ENCODE results near the gene CDK6.

CDK6 gene

GRCh38 chr7:92740700-92741126, 95.7 kb downstream of the CDK6 start:
- TF ChIP-seq CTCF (IDR thresholded peaks at IDR 0.05; ENCODE audit: borderline replicate concordance, control extremely low read depth, extremely low read depth, insufficient read depth, missing control alignments), result no peak
- DNase-seq (ENCODE audit: low spot score), result no peak
- in situ Hi-C loops (cut with MboI; ENCODE audit: low sequenced_read_pairs, unreplicated experiment), result no loop called here

GRCh38 chr7:92740134-92740533, 96.2 kb downstream of the CDK6 start:
- no peak for TF ChIP-seq CTCF (IDR thresholded peaks at IDR 0.05; ENCODE audit: borderline replicate concordance, control extremely low read depth, extremely low read depth, insufficient read depth, missing control alignments)
- in situ Hi-C loops (cut with MboI; ENCODE audit: low sequenced_read_pairs, unreplicated experiment), result no loop called here
- DNase-seq (ENCODE audit: low spot score), result no peak

GRCh38 chr7:92739091-92739490, 97.3 kb downstream of the CDK6 start:
- DNase-seq (ENCODE audit: low spot score), result no peak
- in situ Hi-C loops (cut with MboI; ENCODE audit: low sequenced_read_pairs, unreplicated experiment), result no loop called here
- no peak for TF ChIP-seq CTCF (IDR thresholded peaks at IDR 0.05; ENCODE audit: borderline replicate concordance, control extremely low read depth, extremely low read depth, insufficient read depth, missing control alignments)

- in situ Hi-C loops (cut with MboI; ENCODE audit: low sequenced_read_pairs, unreplicated experiment), result no loop called here
- no peak for TF ChIP-seq CTCF (IDR thresholded peaks at IDR 0.05; ENCODE audit: borderline replicate concordance, control extremely low read depth, extremely low read depth, insufficient read depth, missing control alignments)
- DNase-seq (ENCODE audit: low spot score), result peak; percentile 18
Observed at GRCh38 chr7:92737706-92738105, 98.7 kb downstream of the CDK6 start.

- in situ Hi-C loops (cut with MboI; ENCODE audit: low sequenced_read_pairs, unreplicated experiment), result no loop called here
- no peak for TF ChIP-seq CTCF (IDR thresholded peaks at IDR 0.05; ENCODE audit: borderline replicate concordance, control extremely low read depth, extremely low read depth, insufficient read depth, missing control alignments)
- DNase-seq (ENCODE audit: low spot score), result no peak
Observed at GRCh38 chr7:92736870-92737269, 99.5 kb downstream of the CDK6 start.

- no peak for TF ChIP-seq CTCF (IDR thresholded peaks at IDR 0.05; ENCODE audit: borderline replicate concordance, control extremely low read depth, extremely low read depth, insufficient read depth, missing control alignments)
- in situ Hi-C loops (cut with MboI; ENCODE audit: low sequenced_read_pairs, unreplicated experiment), result no loop called here
- DNase-seq (ENCODE audit: low spot score), result no peak
Observed at GRCh38 chr7:92735707-92736106, 100.7 kb downstream of the CDK6 start.

Measured in GM13976 (cell line).